Measurements from ENCODE around the gene VSX1.

The VSX1 gene

GRCh38 chr20:25058051-25058846 is 23.7 kb downstream of the VSX1 start, which contains the start of gene ACSS1:
TSS of gene ACSS1 (minus strand) at chr20:25058139. CDS start at chr20:25058102, 37 bp downstream.
- TF ChIP-seq CTCF (IDR thresholded peaks at IDR 0.05): no peak

- no peak for TF ChIP-seq CTCF (IDR thresholded peaks at IDR 0.05)
Measured at GRCh38 chr20:25057234-25058050, 24.5 kb downstream of the VSX1 start.

- TF ChIP-seq CTCF (IDR thresholded peaks at IDR 0.05): no peak
Measured at GRCh38 chr20:25056690-25057233, 25.2 kb downstream of the VSX1 start.

- TF ChIP-seq CTCF (IDR thresholded peaks at IDR 0.05): no peak
Measured at GRCh38 chr20:25055711-25056495, 26.0 kb downstream of the VSX1 start.

GRCh38 chr20:25054995-25055629 is 26.8 kb downstream of the VSX1 start:
- TF ChIP-seq CTCF (IDR thresholded peaks at IDR 0.05): no peak

GRCh38 chr20:25054096-25054820 is 27.7 kb downstream of the VSX1 start:
- TF ChIP-seq CTCF (IDR thresholded peaks at IDR 0.05): no peak

Data from LNCAP (cell line).